ENCODE results near the gene ARHGAP9.

DNA sequence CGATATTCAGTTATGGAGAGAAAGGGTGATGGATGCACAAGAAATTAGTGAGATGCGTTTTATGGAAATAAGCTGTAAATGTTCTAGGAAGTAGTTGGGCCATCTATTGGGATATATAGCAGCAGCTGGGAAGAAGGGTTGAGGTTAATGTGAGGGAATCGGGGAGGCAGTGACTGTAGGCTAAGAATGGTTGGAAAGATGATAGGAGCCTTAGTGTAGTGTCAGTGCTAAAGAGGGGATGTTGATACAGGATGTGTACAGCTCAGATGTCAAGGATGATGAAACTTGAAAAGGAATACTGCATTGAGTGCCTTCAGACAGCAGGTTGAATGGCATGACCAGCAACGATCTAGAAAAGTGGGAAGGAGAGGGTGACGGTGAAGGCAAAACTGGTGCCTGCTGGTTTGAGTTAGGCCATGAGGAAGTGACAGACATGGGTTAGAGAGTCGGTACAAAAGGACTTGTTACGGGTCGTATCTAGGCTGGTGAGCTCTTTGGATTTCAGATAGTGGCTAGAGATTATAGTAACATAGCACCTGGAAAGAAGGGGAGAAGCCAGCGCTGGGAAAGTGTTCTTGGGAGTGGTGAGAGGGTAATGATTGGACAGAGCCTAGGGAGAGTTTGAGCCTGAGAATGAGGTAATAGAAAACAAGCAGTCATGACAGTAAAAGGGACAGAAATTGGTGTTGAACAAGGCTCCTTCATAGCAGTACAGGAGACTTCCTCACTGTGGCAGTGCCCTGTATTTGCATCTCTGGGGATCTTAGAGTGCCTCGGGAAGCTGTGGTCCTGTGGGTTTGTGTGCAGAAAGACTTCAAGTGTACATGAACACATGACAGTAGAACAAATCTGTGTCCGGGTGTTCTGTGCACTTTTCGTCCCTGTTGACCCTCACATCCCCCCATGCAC, 17.8 kb upstream of the ARHGAP9 start:
- TF ChIP-seq, protein P1, sequence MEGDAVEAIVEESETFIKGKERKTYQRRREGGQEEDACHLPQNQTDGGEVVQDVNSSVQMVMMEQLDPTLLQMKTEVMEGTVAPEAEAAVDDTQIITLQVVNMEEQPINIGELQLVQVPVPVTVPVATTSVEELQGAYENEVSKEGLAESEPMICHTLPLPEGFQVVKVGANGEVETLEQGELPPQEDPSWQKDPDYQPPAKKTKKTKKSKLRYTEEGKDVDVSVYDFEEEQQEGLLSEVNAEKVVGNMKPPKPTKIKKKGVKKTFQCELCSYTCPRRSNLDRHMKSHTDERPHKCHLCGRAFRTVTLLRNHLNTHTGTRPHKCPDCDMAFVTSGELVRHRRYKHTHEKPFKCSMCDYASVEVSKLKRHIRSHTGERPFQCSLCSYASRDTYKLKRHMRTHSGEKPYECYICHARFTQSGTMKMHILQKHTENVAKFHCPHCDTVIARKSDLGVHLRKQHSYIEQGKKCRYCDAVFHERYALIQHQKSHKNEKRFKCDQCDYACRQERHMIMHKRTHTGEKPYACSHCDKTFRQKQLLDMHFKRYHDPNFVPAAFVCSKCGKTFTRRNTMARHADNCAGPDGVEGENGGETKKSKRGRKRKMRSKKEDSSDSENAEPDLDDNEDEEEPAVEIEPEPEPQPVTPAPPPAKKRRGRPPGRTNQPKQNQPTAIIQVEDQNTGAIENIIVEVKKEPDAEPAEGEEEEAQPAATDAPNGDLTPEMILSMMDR (IDR thresholded peaks at IDR 0.05): no peak
- no peak for TF ChIP-seq POLR2AphosphoS5 (IDR thresholded peaks at IDR 0.05; ENCODE audit: insufficient read depth in 1 of 2, low read depth in 1 of 2)
- TF ChIP-seq POLR2A (IDR thresholded peaks at IDR 0.05): no peak

Data from vagina (tissue), 2 donors.